Suprapubic skin (tissue), 4 donors: ENCODE measurements around the gene SF3B5.
"Not testable (repeated sequence)": the region's sequence is repeated elsewhere in the genome, so short reads cannot be mapped to it uniquely, and the experiment has no call there.

Source experiments
- EP300 ChIP-seq: sonication (generic); formaldehyde crosslinking; IDR thresholded peaks from one replicate; pipeline ENCODE4 v1.6.1; 2017; ENCODE audit warnings: antibody characterized with exemption
- POLR2A ChIP-seq, 2 donors: fragments of 450-650 bp; IDR thresholded peaks; one replicate each; pipeline ENCODE4 v1.6.1; 2017; ENCODE audit warnings: antibody characterized with exemption in 2 of 2, mild to moderate bottlenecking in 2 of 2, moderate library complexity in 2 of 2
- POLR2AphosphoS5 ChIP-seq, 3 donors: sonication (generic); formaldehyde crosslinking; IDR thresholded peaks; one replicate each; pipeline ENCODE4 v1.6.1; 2017; ENCODE audit warnings: antibody characterized with exemption in 3 of 3
- TF ChIP-seq, protein P1 (sequence below), 2 donors: fragments of 200-600 bp in 1 of 2; fragments of 450-650 bp in 1 of 2; sonication (generic) in 1 of 2; IDR thresholded peaks; one replicate each; pipeline ENCODE4 v1.5.1; 2016 to 2019; ENCODE audit warnings: antibody characterized with exemption in 2 of 2, mild to moderate bottlenecking in 1 of 2, moderate library complexity in 1 of 2

DNA sequence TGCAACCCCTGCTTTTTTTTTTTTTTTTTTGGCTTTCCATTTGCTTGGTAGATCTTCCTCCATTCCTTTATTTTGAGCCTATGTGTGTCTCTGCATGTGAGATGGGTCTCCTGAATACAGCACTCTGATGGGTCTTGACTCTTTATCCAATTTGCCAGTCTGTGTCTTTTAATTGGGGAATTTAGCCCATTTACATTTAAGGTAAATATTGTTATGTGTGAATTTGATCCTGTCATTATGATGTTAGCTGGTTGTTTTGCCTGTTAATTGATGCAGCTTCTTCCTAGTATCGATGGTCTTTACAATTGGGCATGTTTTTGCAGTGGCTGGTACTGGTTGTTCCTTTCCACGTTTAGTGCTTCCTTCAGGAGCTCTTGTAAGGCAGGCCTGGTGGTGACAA lies 50.4 kb downstream of the SF3B5 start:
- TF ChIP-seq, protein P1, sequence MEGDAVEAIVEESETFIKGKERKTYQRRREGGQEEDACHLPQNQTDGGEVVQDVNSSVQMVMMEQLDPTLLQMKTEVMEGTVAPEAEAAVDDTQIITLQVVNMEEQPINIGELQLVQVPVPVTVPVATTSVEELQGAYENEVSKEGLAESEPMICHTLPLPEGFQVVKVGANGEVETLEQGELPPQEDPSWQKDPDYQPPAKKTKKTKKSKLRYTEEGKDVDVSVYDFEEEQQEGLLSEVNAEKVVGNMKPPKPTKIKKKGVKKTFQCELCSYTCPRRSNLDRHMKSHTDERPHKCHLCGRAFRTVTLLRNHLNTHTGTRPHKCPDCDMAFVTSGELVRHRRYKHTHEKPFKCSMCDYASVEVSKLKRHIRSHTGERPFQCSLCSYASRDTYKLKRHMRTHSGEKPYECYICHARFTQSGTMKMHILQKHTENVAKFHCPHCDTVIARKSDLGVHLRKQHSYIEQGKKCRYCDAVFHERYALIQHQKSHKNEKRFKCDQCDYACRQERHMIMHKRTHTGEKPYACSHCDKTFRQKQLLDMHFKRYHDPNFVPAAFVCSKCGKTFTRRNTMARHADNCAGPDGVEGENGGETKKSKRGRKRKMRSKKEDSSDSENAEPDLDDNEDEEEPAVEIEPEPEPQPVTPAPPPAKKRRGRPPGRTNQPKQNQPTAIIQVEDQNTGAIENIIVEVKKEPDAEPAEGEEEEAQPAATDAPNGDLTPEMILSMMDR (IDR thresholded peaks at IDR 0.05) = not testable (repeated sequence)
- TF ChIP-seq POLR2AphosphoS5 (IDR thresholded peaks at IDR 0.05); EP300; POLR2A (IDR thresholded peaks at IDR 0.05): not testable (repeated sequence)
